Chondrocyte (in vitro differentiated cells): Measurements from ENCODE around the gene TENM3. TPM values are rescaled to one million over a fixed set of nuclear protein-coding genes. Genes with fewer than 3 reads are reported as not detected.

Source experiments
- DNase-seq: peaks from one replicate; pipeline ENCODE4 v3.0.0; 2021; ENCODE audit warnings: mixed read lengths, low spot score
- H3K27ac Mint-ChIP-seq: one replicate; pipeline ENCODE4 v1.8.0; 2021; ENCODE audit warnings: mild to moderate bottlenecking, moderate library complexity, mixed read lengths; ENCODE audit not compliant: unreplicated experiment
- H3K27me3 Mint-ChIP-seq: 2 replicates; pipeline ENCODE4 v1.8.0; 2021; ENCODE audit warnings: low read depth, mixed read lengths
- H3K36me3 Mint-ChIP-seq: 2 replicates; pipeline ENCODE4 v1.8.0; 2021; ENCODE audit warnings: low read depth, mixed read lengths
- H3K4me1 Mint-ChIP-seq: 2 replicates; pipeline ENCODE4 v1.8.0; 2021; ENCODE audit warnings: low read depth, mild to moderate bottlenecking, mixed read lengths
- H3K4me3 Mint-ChIP-seq: one replicate; pipeline ENCODE4 v1.8.0; 2021; ENCODE audit warnings: mild to moderate bottlenecking, moderate library complexity, mixed read lengths; ENCODE audit not compliant: unreplicated experiment
- H3K9me3 Mint-ChIP-seq: 2 replicates; pipeline ENCODE4 v1.8.0; 2021; ENCODE audit warnings: low read depth, mixed read lengths
- total RNA-seq: library from RNA; stranded (reverse); gene quantifications from 3 replicates; pipeline ENCODE4 v1.2.1, GENCODE V29; 2021
- TF ChIP-seq, protein P1 (sequence below): fragments of 200-600 bp; sonication (generic); IDR thresholded peaks from 2 replicates; pipeline ENCODE4 v1.5.0; 2021; ENCODE audit warnings: antibody characterized with exemption, mild to moderate bottlenecking, moderate library complexity

Gene TENM3
- total RNA-seq, 1 donor from 2014 or later: 87.6 TPM

DNA sequence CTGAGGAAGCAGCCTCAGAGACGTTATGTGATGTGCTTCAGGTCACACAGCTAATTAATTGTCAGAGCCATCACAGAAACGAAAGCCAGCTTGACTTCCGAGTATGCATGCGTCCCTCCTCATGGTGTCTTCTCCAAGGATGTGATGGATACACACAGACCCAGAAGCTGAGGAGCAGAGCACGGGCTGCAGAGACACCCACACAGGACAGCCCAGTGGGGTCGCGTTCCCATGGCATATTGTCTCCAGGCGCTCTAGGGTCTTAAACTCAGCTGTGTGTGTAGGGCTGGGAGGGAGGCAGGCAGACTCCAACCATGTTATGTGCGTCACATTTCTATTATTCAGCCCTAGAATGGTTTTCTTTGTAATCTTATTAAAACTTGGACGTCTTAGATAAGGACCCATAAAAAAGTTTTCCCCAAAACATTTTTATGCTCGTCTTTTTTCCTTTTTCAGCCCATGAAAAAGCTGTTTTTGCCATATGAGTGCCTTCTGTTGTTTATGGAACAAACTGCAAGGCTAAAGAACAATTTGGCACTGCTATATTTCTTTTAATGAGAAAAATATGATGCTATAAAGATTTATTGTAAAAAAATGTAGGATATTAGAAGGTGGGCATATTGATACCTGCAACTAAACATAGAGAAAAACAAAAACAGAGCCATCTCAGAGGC, 48.5 kb downstream of the TENM3 start:
- H3K27ac Mint-ChIP-seq: no peak overlapping the region
- peaks cover 4% of the 10 kb centered on the region for H3K4me1 Mint-ChIP-seq
- no peak overlapping the region for H3K4me3 Mint-ChIP-seq
- no peak for DNase-seq
- H3K27me3 Mint-ChIP-seq: no peaks in the 10 kb centered on the region
- H3K9me3 Mint-ChIP-seq: no peaks in the 10 kb centered on the region
- TF ChIP-seq, protein P1, sequence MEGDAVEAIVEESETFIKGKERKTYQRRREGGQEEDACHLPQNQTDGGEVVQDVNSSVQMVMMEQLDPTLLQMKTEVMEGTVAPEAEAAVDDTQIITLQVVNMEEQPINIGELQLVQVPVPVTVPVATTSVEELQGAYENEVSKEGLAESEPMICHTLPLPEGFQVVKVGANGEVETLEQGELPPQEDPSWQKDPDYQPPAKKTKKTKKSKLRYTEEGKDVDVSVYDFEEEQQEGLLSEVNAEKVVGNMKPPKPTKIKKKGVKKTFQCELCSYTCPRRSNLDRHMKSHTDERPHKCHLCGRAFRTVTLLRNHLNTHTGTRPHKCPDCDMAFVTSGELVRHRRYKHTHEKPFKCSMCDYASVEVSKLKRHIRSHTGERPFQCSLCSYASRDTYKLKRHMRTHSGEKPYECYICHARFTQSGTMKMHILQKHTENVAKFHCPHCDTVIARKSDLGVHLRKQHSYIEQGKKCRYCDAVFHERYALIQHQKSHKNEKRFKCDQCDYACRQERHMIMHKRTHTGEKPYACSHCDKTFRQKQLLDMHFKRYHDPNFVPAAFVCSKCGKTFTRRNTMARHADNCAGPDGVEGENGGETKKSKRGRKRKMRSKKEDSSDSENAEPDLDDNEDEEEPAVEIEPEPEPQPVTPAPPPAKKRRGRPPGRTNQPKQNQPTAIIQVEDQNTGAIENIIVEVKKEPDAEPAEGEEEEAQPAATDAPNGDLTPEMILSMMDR: no peak
- no peaks in the 10 kb centered on the region for H3K36me3 Mint-ChIP-seq

DNA sequence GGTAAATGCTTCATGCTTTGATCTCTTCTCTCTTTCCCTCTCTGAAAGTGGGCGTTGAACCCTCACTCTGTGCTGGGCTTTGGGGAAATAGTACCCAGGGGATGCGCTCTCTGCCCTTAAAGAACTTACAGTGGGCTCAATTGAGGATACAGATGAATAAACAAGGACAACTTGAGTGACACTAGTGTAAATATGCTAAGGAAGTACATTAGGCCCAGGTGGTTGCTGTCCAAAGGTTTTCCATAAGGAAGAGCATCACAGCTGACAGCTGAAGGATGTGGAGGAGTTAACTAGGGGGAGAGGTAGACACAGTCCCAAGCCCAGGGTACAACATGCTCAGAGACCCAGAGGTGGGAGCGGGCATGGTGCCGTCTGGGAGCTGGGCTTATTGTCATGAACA, 49.4 kb downstream of the TENM3 start:
- H3K4me1 Mint-ChIP-seq: peaks cover 8% of the 10 kb centered on the region
- TF ChIP-seq, protein P1: no peak
- H3K36me3 Mint-ChIP-seq: no peaks in the 10 kb centered on the region
- no peaks in the 10 kb centered on the region for H3K27me3 Mint-ChIP-seq
- no peaks in the 10 kb centered on the region for H3K9me3 Mint-ChIP-seq
- no peak for DNase-seq
- H3K4me3 Mint-ChIP-seq: no peak overlapping the region
- H3K27ac Mint-ChIP-seq: no peak overlapping the region

DNA sequence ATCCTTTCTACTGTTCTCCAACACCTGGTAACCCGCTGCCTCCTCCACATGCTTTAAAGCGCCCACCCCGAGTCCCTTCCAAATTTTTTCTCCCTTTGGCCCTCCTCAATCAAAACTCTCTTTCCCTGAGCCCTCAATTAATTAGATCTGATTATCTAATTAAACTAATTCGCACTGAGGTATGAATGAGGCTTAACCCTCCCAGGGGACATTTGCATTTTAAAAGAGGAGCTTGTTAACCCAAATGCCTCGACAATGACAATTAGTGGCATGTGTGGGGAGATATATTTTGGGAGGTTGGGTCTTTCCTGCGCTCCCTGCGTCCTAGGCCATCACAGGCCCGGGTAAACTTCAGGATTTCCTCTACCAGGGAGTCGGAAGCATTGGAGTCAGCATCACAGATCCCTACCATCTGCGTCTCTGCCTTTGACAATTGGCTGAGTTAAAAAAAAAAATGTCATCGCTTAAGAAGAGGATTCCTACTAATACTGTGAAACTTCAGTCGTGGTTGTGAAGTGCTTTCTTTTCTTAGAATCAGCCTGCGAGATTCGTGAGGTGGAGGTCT, 50.6 kb downstream of the TENM3 start:
- TF ChIP-seq, protein P1: no peak
- no peak overlapping the region for H3K27ac Mint-ChIP-seq
- no peaks in the 10 kb centered on the region for H3K36me3 Mint-ChIP-seq
- H3K4me3 Mint-ChIP-seq: no peak overlapping the region
- DNase-seq: no peak
- H3K4me1 Mint-ChIP-seq: peaks cover 16% of the 10 kb centered on the region
- no peaks in the 10 kb centered on the region for H3K9me3 Mint-ChIP-seq
- H3K27me3 Mint-ChIP-seq: no peaks in the 10 kb centered on the region

DNA sequence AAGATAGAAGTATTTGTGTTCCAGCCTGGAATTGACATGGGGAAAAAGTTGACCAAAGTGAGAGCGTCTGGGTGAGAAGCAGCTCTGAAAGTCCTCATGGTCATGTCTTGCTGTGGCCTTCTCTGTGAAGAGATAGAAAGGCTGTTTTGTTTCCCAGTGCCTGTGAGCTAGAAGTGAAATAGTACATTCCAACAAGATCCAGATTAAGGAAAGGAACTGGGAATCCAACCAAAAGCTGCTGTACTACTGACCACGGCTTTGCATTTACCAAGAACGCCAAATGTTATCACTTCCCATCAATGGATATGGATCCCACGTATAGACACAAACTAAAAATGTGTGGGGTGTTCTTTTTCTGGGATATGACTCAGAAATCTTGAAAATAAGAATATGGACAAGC, 51.2 kb downstream of the TENM3 start:
- Mint-ChIP-seq H3K4me3 (no peak overlapping the region), H3K4me1 (peaks cover 16% of the 10 kb centered on the region), H3K9me3 (no peaks in the 10 kb centered on the region), H3K27ac (no peak overlapping the region), H3K27me3 (no peaks in the 10 kb centered on the region), H3K36me3 (no peaks in the 10 kb centered on the region)
- no peak for DNase-seq
- TF ChIP-seq, protein P1: no peak

DNA sequence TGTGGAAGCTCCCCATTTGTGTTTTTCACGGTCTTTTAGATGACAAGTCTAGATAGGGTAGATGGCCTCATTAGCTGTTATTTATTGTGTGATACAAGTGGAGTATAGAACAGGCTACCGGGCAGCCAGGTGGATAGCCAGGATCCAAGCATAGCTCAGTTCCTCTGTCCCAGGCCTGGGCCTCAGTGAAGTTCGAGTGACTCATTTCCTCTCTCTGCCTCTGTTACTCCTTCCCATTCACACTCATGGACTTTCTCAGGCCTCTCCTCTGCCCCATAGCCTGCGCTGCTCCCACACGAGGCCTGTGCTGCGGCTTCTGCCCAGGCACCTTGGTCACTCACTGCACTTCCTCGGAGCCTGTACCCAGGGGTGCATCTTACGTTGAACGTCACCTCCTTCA, 54.5 kb downstream of the TENM3 start:
- Mint-ChIP-seq H3K27ac (peak overlapping the region; percentile 87), H3K36me3 (no peaks in the 10 kb centered on the region), H3K9me3 (no peaks in the 10 kb centered on the region), H3K4me1 (peaks cover 16% of the 10 kb centered on the region), H3K4me3 (no peak overlapping the region), H3K27me3 (no peaks in the 10 kb centered on the region)
- no peak for DNase-seq
- TF ChIP-seq, protein P1: no peak
